Fibroblast of the aortic adventitia (primary cell): ENCODE results near the gene PRICKLE2. TPM values are rescaled to one million over a fixed set of nuclear protein-coding genes. Genes with fewer than 3 reads are reported as not detected.

Experiments
- DNase-seq: peaks from one replicate; pipeline ENCODE4 v3.0.0-alpha.2; 2010; ENCODE audit warnings: low read depth
- H3K4me3 ChIP-seq: 2 replicates; pipeline ENCODE4 v1.5.1; 2011; ENCODE audit warnings: low read depth, mild to moderate bottlenecking, control low read depth, low read length, moderate library complexity
- CTCF ChIP-seq: IDR thresholded peaks from 2 replicates; pipeline ENCODE4 v1.5.1; 2011; ENCODE audit warnings: mild to moderate bottlenecking, low read length, control low read depth, inconsistent platforms; ENCODE audit not compliant: insufficient read depth
- total RNA-seq: library from RNA; depleted of rRNA; stranded (reverse); fragments of >200 nt; gene quantifications from 2 replicates; pipeline ENCODE4 v1.2.3, GENCODE V29; 2012; ENCODE audit warnings: low replicate concordance

The PRICKLE2 gene
- total RNA-seq, 1 donor, result 22.0 TPM

- no peak overlapping the region for H3K4me3 ChIP-seq
- DNase-seq, result peak; percentile 57
- no peak for TF ChIP-seq CTCF
Observed at GRCh38 chr3:64184621-64185020, 40.6 kb downstream of the PRICKLE2 start.

- TF ChIP-seq CTCF, result no peak
- DNase-seq, result no peak
- H3K4me3 ChIP-seq, result no peak overlapping the region
Observed at GRCh38 chr3:64179860-64180259, 45.4 kb downstream of the PRICKLE2 start.

GRCh38 chr3:64179249-64179648 is 46.0 kb downstream of the PRICKLE2 start:
- TF ChIP-seq CTCF, result no peak
- no peak overlapping the region for H3K4me3 ChIP-seq
- no peak for DNase-seq

GRCh38 chr3:64178419-64178818 is 46.8 kb downstream of the PRICKLE2 start:
- no peak overlapping the region for H3K4me3 ChIP-seq
- TF ChIP-seq CTCF, result no peak
- DNase-seq, result no peak

GRCh38 chr3:64176461-64176996 is 48.7 kb downstream of the PRICKLE2 start:
- peak; percentile 27 for DNase-seq
- TF ChIP-seq CTCF, result no peak

GRCh38 chr3:64174328-64174727 is 50.9 kb downstream of the PRICKLE2 start:
- DNase-seq, result no peak
- TF ChIP-seq CTCF, result no peak
- no peak overlapping the region for H3K4me3 ChIP-seq

More at GRCh38 chr3:64176461-64176996, 48.7 kb downstream of the PRICKLE2 start:
- no peak overlapping the region for H3K4me3 ChIP-seq

GRCh38 chr3:64173563-64173962 is 51.7 kb downstream of the PRICKLE2 start:
- DNase-seq, result no peak
- H3K4me3 ChIP-seq, result no peak overlapping the region
- no peak for TF ChIP-seq CTCF
